ENCODE measurements around the gene MCF2.

Gene MCF2

GRCh38 chrX:139600105-139600504, 107.9 kb downstream of the MCF2 start:
- no peak for DNase-seq (ENCODE audit: low spot score)

GRCh38 chrX:139596068-139596467, 111.9 kb downstream of the MCF2 start:
- DNase-seq (ENCODE audit: low spot score), result no peak

- no peak for DNase-seq (ENCODE audit: low spot score)
Observed at GRCh38 chrX:139585613-139586012, 122.4 kb downstream of the MCF2 start.

GRCh38 chrX:139581068-139581467, 126.9 kb downstream of the MCF2 start:
- no peak for DNase-seq (ENCODE audit: low spot score)

- no peak for DNase-seq (ENCODE audit: low spot score)
Observed at GRCh38 chrX:139566981-139567380, 141.0 kb downstream of the MCF2 start.

GRCh38 chrX:139563251-139563650, 144.7 kb downstream of the MCF2 start:
- no peak for DNase-seq (ENCODE audit: low spot score)

GRCh38 chrX:139560221-139560620, 147.7 kb downstream of the MCF2 start:
- DNase-seq (ENCODE audit: low spot score), result no peak

GRCh38 chrX:139559383-139560042, 148.5 kb downstream of the MCF2 start:
- DNase-seq (ENCODE audit: low spot score), result no peak

- DNase-seq (ENCODE audit: low spot score), result no peak
Observed at GRCh38 chrX:139554991-139555675, 152.8 kb downstream of the MCF2 start.

- no peak for DNase-seq (ENCODE audit: low spot score)
Observed at GRCh38 chrX:139554376-139554775, 153.6 kb downstream of the MCF2 start.

GRCh38 chrX:139544591-139544990, 163.4 kb downstream of the MCF2 start:
- DNase-seq (ENCODE audit: low spot score), result no peak

- DNase-seq (ENCODE audit: low spot score), result no peak
Observed at GRCh38 chrX:139543920-139544319, 164.0 kb downstream of the MCF2 start.

- DNase-seq (ENCODE audit: low spot score), result no peak
Observed at GRCh38 chrX:139542652-139543051, 165.3 kb downstream of the MCF2 start.

GRCh38 chrX:139538907-139539790, 168.8 kb downstream of the MCF2 start:
- DNase-seq (ENCODE audit: low spot score), result no peak

- DNase-seq (ENCODE audit: low spot score), result no peak
Observed at GRCh38 chrX:139533444-139533843, 174.5 kb downstream of the MCF2 start.

GRCh38 chrX:139532834-139533233, 175.1 kb downstream of the MCF2 start:
- DNase-seq (ENCODE audit: low spot score), result no peak
